ENCODE data around the gene GRHL3.

GRHL3 gene

DNA sequence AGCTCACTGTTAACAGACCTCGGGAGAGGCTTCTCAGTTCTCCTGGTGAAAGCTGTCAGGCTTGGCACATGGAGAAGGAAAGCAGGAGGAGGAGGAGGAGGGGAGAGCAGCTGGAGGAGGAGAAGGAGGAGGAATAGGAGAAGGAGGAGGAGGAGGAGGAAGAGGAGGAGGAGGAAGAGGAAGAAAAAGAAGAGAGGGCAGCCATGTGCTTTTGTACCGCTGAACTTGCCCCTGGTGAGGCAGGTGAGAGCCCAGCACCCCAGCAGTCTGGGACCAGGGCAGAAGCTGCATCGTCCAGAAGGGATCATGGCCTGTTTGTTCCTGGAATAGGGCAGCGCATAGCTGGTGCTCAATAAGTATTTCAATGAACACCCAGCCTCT, 21.3 kb upstream of the GRHL3 start:
- DNase-seq (ENCODE audit: low read depth): no peak
- no peak overlapping the region for H3K4me3 ChIP-seq (ENCODE audit: low read depth, low read length)
- TF ChIP-seq, protein P1, sequence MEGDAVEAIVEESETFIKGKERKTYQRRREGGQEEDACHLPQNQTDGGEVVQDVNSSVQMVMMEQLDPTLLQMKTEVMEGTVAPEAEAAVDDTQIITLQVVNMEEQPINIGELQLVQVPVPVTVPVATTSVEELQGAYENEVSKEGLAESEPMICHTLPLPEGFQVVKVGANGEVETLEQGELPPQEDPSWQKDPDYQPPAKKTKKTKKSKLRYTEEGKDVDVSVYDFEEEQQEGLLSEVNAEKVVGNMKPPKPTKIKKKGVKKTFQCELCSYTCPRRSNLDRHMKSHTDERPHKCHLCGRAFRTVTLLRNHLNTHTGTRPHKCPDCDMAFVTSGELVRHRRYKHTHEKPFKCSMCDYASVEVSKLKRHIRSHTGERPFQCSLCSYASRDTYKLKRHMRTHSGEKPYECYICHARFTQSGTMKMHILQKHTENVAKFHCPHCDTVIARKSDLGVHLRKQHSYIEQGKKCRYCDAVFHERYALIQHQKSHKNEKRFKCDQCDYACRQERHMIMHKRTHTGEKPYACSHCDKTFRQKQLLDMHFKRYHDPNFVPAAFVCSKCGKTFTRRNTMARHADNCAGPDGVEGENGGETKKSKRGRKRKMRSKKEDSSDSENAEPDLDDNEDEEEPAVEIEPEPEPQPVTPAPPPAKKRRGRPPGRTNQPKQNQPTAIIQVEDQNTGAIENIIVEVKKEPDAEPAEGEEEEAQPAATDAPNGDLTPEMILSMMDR (IDR thresholded peaks at IDR 0.05; ENCODE audit: low read depth, low read length, missing control alignments): no peak
- in situ Hi-C loops (cut with HindIII; ENCODE audit: low sequenced_read_pairs): no loop called here

DNA sequence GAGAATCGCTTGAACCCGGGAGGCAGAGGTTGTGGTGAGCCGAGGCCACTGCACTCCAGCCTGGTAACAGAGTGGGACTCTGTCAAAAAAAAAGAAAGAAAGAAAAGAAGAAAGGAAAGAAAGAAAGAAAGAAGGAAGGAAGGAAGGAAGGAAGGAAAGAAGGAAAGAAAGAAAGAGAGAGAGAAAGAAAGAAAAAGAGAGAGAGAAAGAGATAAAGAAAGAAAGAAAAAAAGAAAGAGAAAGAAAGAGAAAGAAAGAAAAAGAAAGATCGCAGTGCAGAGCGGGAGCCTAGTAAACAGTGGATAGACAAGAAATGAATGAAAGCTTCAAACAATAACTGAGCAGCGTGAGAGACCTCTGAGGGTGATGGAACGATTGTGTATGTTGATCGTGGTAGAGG, 20.6 kb upstream of the GRHL3 start:
- H3K4me3 ChIP-seq (ENCODE audit: low read depth, low read length): no peak overlapping the region
- no peak for DNase-seq (ENCODE audit: low read depth)
- TF ChIP-seq, protein P1 (IDR thresholded peaks at IDR 0.05; ENCODE audit: low read depth, low read length, missing control alignments): no peak
- in situ Hi-C loops (cut with HindIII; ENCODE audit: low sequenced_read_pairs): no loop called here

DNA sequence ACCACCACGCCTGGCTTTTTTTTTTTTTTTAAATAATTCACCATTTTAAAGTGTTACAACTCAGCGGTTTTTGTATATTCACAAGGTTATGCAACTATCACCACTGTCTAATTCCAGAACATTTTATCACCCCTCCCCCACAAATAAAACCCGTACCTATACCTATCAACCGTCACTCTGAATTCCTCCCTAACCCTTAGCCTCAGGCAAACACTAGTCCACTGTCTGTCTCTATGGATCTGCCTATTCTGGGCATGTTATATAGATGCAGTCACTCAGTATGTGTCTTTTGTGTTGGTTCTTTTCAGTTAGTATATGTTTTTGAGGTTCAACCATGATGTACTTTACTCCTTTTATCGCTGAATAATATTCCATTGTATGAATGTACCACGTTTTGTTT, 19.3 kb upstream of the GRHL3 start:
- in situ Hi-C loops (cut with HindIII; ENCODE audit: low sequenced_read_pairs): no loop called here
- DNase-seq (ENCODE audit: low read depth): no peak
- no peak overlapping the region for H3K4me3 ChIP-seq (ENCODE audit: low read depth, low read length)
- TF ChIP-seq, protein P1 (IDR thresholded peaks at IDR 0.05; ENCODE audit: low read depth, low read length, missing control alignments): no peak

DNA sequence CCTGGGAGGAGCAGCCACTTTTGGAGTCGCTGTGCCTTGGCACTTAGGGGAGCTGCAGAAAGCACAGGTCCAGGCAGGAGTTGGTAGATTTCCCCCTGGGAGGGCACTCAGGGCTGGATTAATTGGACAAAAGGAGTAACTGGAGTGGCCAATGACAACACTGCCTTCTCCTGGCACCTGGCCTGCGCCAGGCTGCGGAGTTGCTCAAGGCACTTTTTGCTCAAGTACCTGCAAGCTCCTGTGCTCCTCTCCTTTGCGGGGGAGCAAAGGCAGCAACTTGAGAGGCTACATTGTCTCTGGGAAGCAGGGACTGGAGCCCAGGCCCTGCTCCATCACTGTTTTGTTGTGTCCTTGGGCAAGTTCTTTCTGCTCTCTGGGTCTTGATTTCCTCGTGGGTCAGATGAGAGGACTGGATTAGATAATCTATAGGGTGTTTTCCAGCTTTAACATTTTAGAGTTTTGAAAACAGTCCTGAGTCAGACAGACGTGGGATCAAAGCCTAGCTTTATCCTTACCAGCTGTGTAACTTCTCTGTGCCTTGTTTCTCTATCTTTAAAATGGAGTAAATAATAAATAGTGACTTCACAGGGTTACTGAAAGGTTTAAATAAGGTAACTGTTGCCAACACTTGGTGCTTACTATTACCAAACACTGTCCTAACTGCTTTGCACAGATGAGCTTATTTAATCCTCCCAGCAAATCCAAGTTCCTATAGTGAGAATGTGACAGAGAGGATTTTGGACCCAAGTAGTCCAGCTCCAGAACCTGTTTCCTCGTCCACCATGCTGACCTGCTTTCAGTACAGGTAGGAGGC, 18.0 kb upstream of the GRHL3 start:
- no peak for DNase-seq (ENCODE audit: low read depth)
- TF ChIP-seq, protein P1 (IDR thresholded peaks at IDR 0.05; ENCODE audit: low read depth, low read length, missing control alignments): no peak
- in situ Hi-C loops (cut with HindIII; ENCODE audit: low sequenced_read_pairs): no loop called here

DNA sequence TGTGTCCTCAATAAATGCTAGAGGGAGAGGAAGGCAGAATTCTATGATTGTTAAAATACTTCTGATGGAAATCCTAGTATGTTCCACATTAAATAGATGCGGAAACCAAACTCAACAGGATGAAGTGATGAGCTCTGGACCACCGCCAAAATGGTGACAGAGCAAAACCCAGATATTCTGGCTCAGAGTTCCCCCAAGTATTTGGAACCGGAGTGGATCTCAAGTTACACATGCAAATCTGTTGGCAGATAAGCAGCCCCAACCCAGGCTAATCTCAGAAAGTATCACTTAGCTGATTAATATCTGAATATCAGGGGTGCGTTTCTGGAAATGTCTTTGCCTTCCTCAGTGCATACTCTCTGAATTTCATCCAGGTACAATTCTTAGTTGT, 17.4 kb upstream of the GRHL3 start:
- in situ Hi-C loops (cut with HindIII; ENCODE audit: low sequenced_read_pairs): no loop called here

More for the DNA sequence above, 18.0 kb upstream of the GRHL3 start:
- H3K4me3 ChIP-seq (ENCODE audit: low read depth, low read length): no peak overlapping the region

DNA sequence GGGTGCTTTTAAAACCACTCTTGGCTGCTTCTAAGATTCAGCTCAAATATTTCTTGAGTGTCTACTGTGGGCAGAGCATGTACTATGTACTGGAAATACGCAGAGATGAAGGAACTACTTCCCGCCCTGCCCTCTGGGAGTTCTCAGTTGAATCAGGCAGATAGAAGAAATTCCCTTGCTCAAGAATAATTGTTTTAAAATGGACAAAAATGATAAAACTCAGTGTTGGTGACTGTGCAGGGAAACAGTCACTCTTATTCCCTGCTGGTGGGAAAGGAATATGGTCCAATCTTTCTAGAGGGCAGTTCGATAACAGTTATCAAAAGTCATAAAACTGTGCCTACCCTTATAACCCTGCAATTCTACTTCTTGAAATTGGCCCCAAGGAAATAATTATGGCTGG, 16.9 kb upstream of the GRHL3 start:
- H3K4me3 ChIP-seq (ENCODE audit: low read depth, low read length): no peak overlapping the region
- in situ Hi-C loops (cut with HindIII; ENCODE audit: low sequenced_read_pairs): no loop called here
- TF ChIP-seq, protein P1 (IDR thresholded peaks at IDR 0.05; ENCODE audit: low read depth, low read length, missing control alignments): no peak
- DNase-seq (ENCODE audit: low read depth): no peak

More for the DNA sequence above, 17.4 kb upstream of the GRHL3 start:
- TF ChIP-seq, protein P1 (IDR thresholded peaks at IDR 0.05; ENCODE audit: low read depth, low read length, missing control alignments): no peak
- H3K4me3 ChIP-seq (ENCODE audit: low read depth, low read length): no peak overlapping the region
- no peak for DNase-seq (ENCODE audit: low read depth)
